OCI-LY7 (cell line): ENCODE data around the gene BTG4. TPM values are rescaled to one million over a fixed set of nuclear protein-coding genes. Genes with fewer than 3 reads are reported as not detected.

ENCODE experiments used
- BruUV-seq: library from RNA; stranded (reverse); fragments of 400-500 nt; replicated peaks from 2 replicates; lab custom pipeline; 2021; lab: Mats Ljungman, UMichigan
- CTCF ChIA-PET: fragments of 300-600 bp; sonication (Branson Sonifier 250); formaldehyde crosslinking; loops from one replicate; lab custom pipeline; 2022; ENCODE audit warnings: antibody characterized with exemption; ENCODE audit not compliant: unreplicated experiment; lab: Charles Lee
- POLR2A ChIA-PET: fragments of 300-600 bp; sonication (Branson Sonifier 250); formaldehyde crosslinking; loops from one replicate; lab custom pipeline; 2022; ENCODE audit warnings: antibody characterized with exemption; lab: Charles Lee
- DNase-seq: peaks from one replicate; pipeline ENCODE4 v3.0.0-alpha.2; 2015; ENCODE audit warnings: low spot score
- H2AFZ ChIP-seq: fragments of 200-600 bp; sonication (generic), shearing (Covaris generic); 2 replicates; pipeline ENCODE4 v1.6.1; 2014; ENCODE audit warnings: mild to moderate bottlenecking, antibody characterized with exemption, low read length, moderate library complexity
- H3K27ac ChIP-seq: fragments of 200-600 bp; sonication (generic); 2 replicates; pipeline ENCODE4 v1.5.1; 2014; ENCODE audit warnings: mixed run types, low read depth, mild to moderate bottlenecking, moderate library complexity, low read length, inconsistent platforms; ENCODE audit not compliant: poor library complexity, severe bottlenecking
- H3K36me3 ChIP-seq: fragments of 200-600 bp; sonication (generic); 2 replicates; pipeline ENCODE4 v1.6.1; 2014; ENCODE audit warnings: mild to moderate bottlenecking, antibody characterized with exemption, low read length, moderate library complexity, mixed read lengths; ENCODE audit not compliant: insufficient read depth
- H3K4me1 ChIP-seq: fragments of 200-600 bp; sonication (generic); 2 replicates; pipeline ENCODE4 v1.5.1; 2014; ENCODE audit warnings: mild to moderate bottlenecking, low read length; ENCODE audit not compliant: insufficient read depth, poor library complexity, severe bottlenecking
- H3K4me2 ChIP-seq: fragments of 200-600 bp; sonication (generic); 2 replicates; pipeline ENCODE4 v1.6.1; 2014; ENCODE audit warnings: mild to moderate bottlenecking, low read length
- H3K4me3 ChIP-seq: fragments of 200-600 bp; sonication (generic); 2 replicates; pipeline ENCODE4 v1.5.1; 2014; ENCODE audit warnings: mild to moderate bottlenecking, low read depth, low read length; ENCODE audit not compliant: poor library complexity, severe bottlenecking
- H3K79me2 ChIP-seq: fragments of 200-600 bp; sonication (generic); 2 replicates; pipeline ENCODE4 v1.6.1; 2016; ENCODE audit warnings: low read depth, mild to moderate bottlenecking, low read length, moderate library complexity, mixed read lengths; ENCODE audit not compliant: insufficient read depth
- H3K9me2 ChIP-seq: fragments of 200-600 bp; sonication (generic); 2 replicates; pipeline ENCODE4 v1.6.1; 2016; ENCODE audit warnings: mild to moderate bottlenecking, low read length, mixed read lengths; ENCODE audit not compliant: insufficient read depth
- H3K9me3 ChIP-seq: fragments of 200-600 bp; sonication (generic); 2 replicates; pipeline ENCODE4 v1.6.1; 2014; ENCODE audit warnings: mild to moderate bottlenecking, mixed run types, low read length, mixed read lengths
- H4K20me1 ChIP-seq: fragments of 200-600 bp; sonication (generic); 2 replicates; pipeline ENCODE4 v1.6.1; 2014; ENCODE audit warnings: mild to moderate bottlenecking, antibody characterized with exemption, low read length, moderate library complexity, mixed read lengths; ENCODE audit not compliant: insufficient read depth
- CTCF ChIP-seq: fragments of 200-600 bp; sonication (generic); conservative IDR thresholded peaks from 2 replicates; pipeline ENCODE4 v1.5.1; 2014; ENCODE audit warnings: mild to moderate bottlenecking, antibody characterized with exemption, low read length, moderate library complexity, mixed read lengths
- EZH2phosphoT487 ChIP-seq: fragments of 200-600 bp; sonication (generic); IDR thresholded peaks from 2 replicates; pipeline ENCODE4 v1.6.1; 2018; ENCODE audit warnings: low read depth, borderline replicate concordance, mild to moderate bottlenecking, mixed run types, antibody characterized with exemption, low read length, moderate library complexity, mixed read lengths
- intact Hi-C: fragments of 100-400 bp; cut with micrococcal nuclease; formaldehyde crosslinking; loops from one replicate; pipeline ENCODE4 v1.10.0; 2022; ENCODE audit not compliant: unreplicated experiment
- total RNA-seq, 2 experiments: library from RNA; depleted of rRNA in 1 of 2; stranded (reverse); fragments of >200 nt in 1 of 2; shearing (Covaris generic) in 1 of 2; gene quantifications; 2 replicates each; pipeline ENCODE4 v1.2.3, GENCODE V29; 2014 to 2022

The BTG4 gene
- total RNA-seq, 2 experiments from 2014 or later = not detected

- Histone ChIP-seq H3K79me2 (no peaks in the 10 kb centered on the region), H4K20me1 (no peaks in the 10 kb centered on the region), H2AFZ (no peak overlapping the region), H3K9me3 (no peaks in the 10 kb centered on the region), H3K36me3 (no peaks in the 10 kb centered on the region), H3K9me2 (no peaks in the 10 kb centered on the region), H3K4me2 (no peak overlapping the region), H3K4me1 (peaks cover 11% of the 10 kb centered on the region), H3K4me3 (no peak overlapping the region), H3K27ac (no peak overlapping the region)
- no peak for DNase-seq
- TF ChIP-seq EZH2phosphoT487 (no peak), CTCF (no peak)
- intact Hi-C loops = no loop called here
- ChIA-PET CTCF (no interaction called here), POLR2A (no interaction called here)
- BruUV-seq = no TSS peak
Measured at GRCh38 chr11:111548525-111548924, 36.3 kb upstream of the BTG4 start.

- ChIA-PET CTCF (no interaction called here), POLR2A (no interaction called here)
- no peaks in the 10 kb centered on the region for H4K20me1 ChIP-seq
- intact Hi-C loops = no loop called here
- no TSS peak for BruUV-seq
- no peak overlapping the region for H3K4me3 ChIP-seq
- no peak for DNase-seq
- H3K9me3 ChIP-seq = no peaks in the 10 kb centered on the region
- H3K79me2 ChIP-seq = no peaks in the 10 kb centered on the region
- no peak overlapping the region for H3K4me2 ChIP-seq
- no peak overlapping the region for H2AFZ ChIP-seq
- no peaks in the 10 kb centered on the region for H3K36me3 ChIP-seq
- no peak overlapping the region for H3K27ac ChIP-seq
- TF ChIP-seq EZH2phosphoT487 (no peak), CTCF (no peak)
- H3K4me1 ChIP-seq = no peaks in the 10 kb centered on the region
- no peaks in the 10 kb centered on the region for H3K9me2 ChIP-seq
Measured at GRCh38 chr11:111542606-111543275, 30.6 kb upstream of the BTG4 start.

- Histone ChIP-seq H2AFZ (no peak overlapping the region), H3K27ac (no peak overlapping the region), H3K9me2 (no peaks in the 10 kb centered on the region), H3K9me3 (no peaks in the 10 kb centered on the region), H3K4me1 (no peaks in the 10 kb centered on the region), H3K4me3 (no peak overlapping the region), H3K79me2 (no peaks in the 10 kb centered on the region), H4K20me1 (no peaks in the 10 kb centered on the region), H3K36me3 (no peaks in the 10 kb centered on the region), H3K4me2 (no peak overlapping the region)
- POLR2A ChIA-PET = no interaction called here
- no TSS peak for BruUV-seq
- no peak for DNase-seq
- TF ChIP-seq CTCF (no peak), EZH2phosphoT487 (no peak)
- CTCF ChIA-PET = no interaction called here
- intact Hi-C loops = no loop called here
Measured at GRCh38 chr11:111541254-111542061, 29.3 kb upstream of the BTG4 start.
